Measurements from ENCODE around the gene CDK15. TPM values are rescaled to one million over a fixed set of nuclear protein-coding genes. Genes with fewer than 3 reads are reported as not detected.

Gene CDK15
- total RNA-seq, 1 donor from 2014 or later: 3.6 TPM

- peaks cover 5% of the 10 kb centered on the region for H3K9me3 Mint-ChIP-seq (ENCODE audit: low read depth)
- DNase-seq (ENCODE audit: low spot score): no peak
- peak overlapping the region; percentile 88 for H3K27ac Mint-ChIP-seq (ENCODE audit: unreplicated experiment)
- peaks cover 55% of the 10 kb centered on the region for H3K4me1 Mint-ChIP-seq (ENCODE audit: low read depth)
- no peaks in the 10 kb centered on the region for H3K36me3 Mint-ChIP-seq (ENCODE audit: low read depth)
- no peak for TF ChIP-seq CTCF (IDR thresholded peaks at IDR 0.05)
- H3K27me3 Mint-ChIP-seq (ENCODE audit: low read depth): no peaks in the 10 kb centered on the region
- H3K4me3 Mint-ChIP-seq (ENCODE audit: unreplicated experiment): no peak overlapping the region
Measured at GRCh38 chr2:201932511-201932910, 126.2 kb downstream of the CDK15 start.

- Mint-ChIP-seq H3K36me3 (ENCODE audit: low read depth) (no peaks in the 10 kb centered on the region), H3K27ac (ENCODE audit: unreplicated experiment) (peak overlapping the region; percentile 88), H3K9me3 (ENCODE audit: low read depth) (peaks cover 5% of the 10 kb centered on the region), H3K4me1 (ENCODE audit: low read depth) (peaks cover 67% of the 10 kb centered on the region), H3K4me3 (ENCODE audit: unreplicated experiment) (no peak overlapping the region), H3K27me3 (ENCODE audit: low read depth) (no peaks in the 10 kb centered on the region)
- DNase-seq (ENCODE audit: low spot score): no peak
- TF ChIP-seq CTCF (IDR thresholded peaks at IDR 0.05): no peak
Measured at GRCh38 chr2:201933792-201934237, 127.5 kb downstream of the CDK15 start.

GRCh38 chr2:201936817-201937216 is 130.5 kb downstream of the CDK15 start:
- Mint-ChIP-seq H3K9me3 (ENCODE audit: low read depth) (peaks cover 5% of the 10 kb centered on the region), H3K36me3 (ENCODE audit: low read depth) (no peaks in the 10 kb centered on the region), H3K4me1 (ENCODE audit: low read depth) (peaks cover 51% of the 10 kb centered on the region), H3K4me3 (ENCODE audit: unreplicated experiment) (no peak overlapping the region), H3K27me3 (ENCODE audit: low read depth) (no peaks in the 10 kb centered on the region), H3K27ac (ENCODE audit: unreplicated experiment) (no peak overlapping the region)
- DNase-seq (ENCODE audit: low spot score): no peak
- TF ChIP-seq CTCF (IDR thresholded peaks at IDR 0.05): no peak

- Mint-ChIP-seq H3K27ac (ENCODE audit: unreplicated experiment) (no peak overlapping the region), H3K4me1 (ENCODE audit: low read depth) (peaks cover 46% of the 10 kb centered on the region), H3K36me3 (ENCODE audit: low read depth) (no peaks in the 10 kb centered on the region), H3K9me3 (ENCODE audit: low read depth) (peaks cover 5% of the 10 kb centered on the region), H3K4me3 (ENCODE audit: unreplicated experiment) (no peak overlapping the region), H3K27me3 (ENCODE audit: low read depth) (no peaks in the 10 kb centered on the region)
- no peak for DNase-seq (ENCODE audit: low spot score)
- no peak for TF ChIP-seq CTCF (IDR thresholded peaks at IDR 0.05)
Measured at GRCh38 chr2:201937343-201937742, 131.0 kb downstream of the CDK15 start.

- H3K4me1 Mint-ChIP-seq (ENCODE audit: low read depth): peaks cover 37% of the 10 kb centered on the region
- peak overlapping the region; percentile 88 for H3K27ac Mint-ChIP-seq (ENCODE audit: unreplicated experiment)
- no peaks in the 10 kb centered on the region for H3K36me3 Mint-ChIP-seq (ENCODE audit: low read depth)
- H3K9me3 Mint-ChIP-seq (ENCODE audit: low read depth): peaks cover 5% of the 10 kb centered on the region
- H3K27me3 Mint-ChIP-seq (ENCODE audit: low read depth): no peaks in the 10 kb centered on the region
- no peak for DNase-seq (ENCODE audit: low spot score)
- TF ChIP-seq CTCF (IDR thresholded peaks at IDR 0.05): no peak
- H3K4me3 Mint-ChIP-seq (ENCODE audit: unreplicated experiment): no peak overlapping the region
Measured at GRCh38 chr2:201938156-201938775, 131.9 kb downstream of the CDK15 start.

Data from chondrocyte (in vitro differentiated cells).